Heart left ventricle (tissue), 16 donors: ENCODE data around the gene RDX. TPM values are rescaled to one million over a fixed set of nuclear protein-coding genes. Genes with fewer than 3 reads are reported as not detected.

Experiments
- ATAC-seq, 4 donors: fragments of 200-7000 bp; cut with Tn5 transposase; one replicate each; pipeline ENCODE4 v1.9.1; 2020 to 2022; ENCODE audit warnings: moderate library complexity in 4 of 4, mild to moderate bottlenecking in 3 of 4, moderate number of reproducible peaks in 1 of 4
- DNase-seq, 5 donors: peaks; one replicate each; pipeline ENCODE4 v3.0.0-alpha.2; 2020
- H3K27ac ChIP-seq, 12 donors: fragments of 200-600 bp; sonication (generic) in 4 of 12; one replicate each; pipeline versions ENCODE4 v1.5.0 to v1.8.0; 2016 to 2022; ENCODE audit warnings: mild to moderate bottlenecking in 2 of 12
- H3K27me3 ChIP-seq, 9 donors: fragments of 200-600 bp; sonication (generic) in 2 of 9; one replicate each; pipeline versions ENCODE4 v1.5.1 to v1.8.0; 2016 to 2022; ENCODE audit warnings: mild to moderate bottlenecking in 3 of 9
- H3K36me3 ChIP-seq, 9 donors: fragments of 200-600 bp; sonication (generic) in 2 of 9; one replicate each; pipeline versions ENCODE4 v1.5.0 to v1.8.0; 2018 to 2022; ENCODE audit warnings: mild to moderate bottlenecking in 2 of 9
- H3K4me1 ChIP-seq, 12 donors: fragments of 200-600 bp; sonication (generic) in 4 of 12; one replicate each; pipeline versions ENCODE4 v1.5.0 to v1.8.0; 2016 to 2022; ENCODE audit warnings: mild to moderate bottlenecking in 3 of 12
- H3K4me3 ChIP-seq, 12 donors: fragments of 200-600 bp; sonication (generic) in 4 of 12; one replicate each; pipeline versions ENCODE4 v1.5.0 to v1.8.0; 2017 to 2022; ENCODE audit warnings: mild to moderate bottlenecking in 9 of 12, moderate library complexity in 4 of 12
- H3K9me3 ChIP-seq, 12 donors: fragments of 200-600 bp; sonication (generic) in 4 of 12; one replicate each; pipeline versions ENCODE4 v1.5.0 to v1.8.0; 2016 to 2022; ENCODE audit warnings: mild to moderate bottlenecking in 1 of 12
- POLR2A ChIP-seq, 2 donors: fragments of 450-650 bp; IDR thresholded peaks; one replicate each; pipeline ENCODE4 v1.6.1; 2017; ENCODE audit warnings: antibody characterized with exemption in 2 of 2, mild to moderate bottlenecking in 2 of 2, moderate library complexity in 2 of 2
- WGBS, 4 donors: extraction: QIAGEN DNeasy Blood & Tissue Kit in 2 of 4; methylation state at CpG; one replicate each; pipeline versions ENCODE4 v1.1.5 to v1.1.7; 2013 to 2018; 5-methylcytosine and 5-hydroxymethylcytosine counted together
- intact Hi-C, 10 donors: fragments of 100-400 bp; cut with DNase I; formaldehyde crosslinking; loops; one replicate each; pipeline versions ENCODE4 v1.11.1 to v1.14.2; 2022
- polyA plus RNA-seq, 2 donors: library from polyadenylated mRNA; stranded (reverse); fragments of 200-250 nt; gene quantifications; one replicate each; pipeline ENCODE4 v1.2.3, GENCODE V29; 2013
- total RNA-seq, 9 donors: library from RNA; depleted of rRNA in 2 of 9; stranded (reverse); fragments of >200 nt in 2 of 9; fragmentation: NEBNext Ultra II Directional in 3 of 9; extraction: Animal tissue kit (Norgen Biotek cat#: 25700) in 3 of 9; gene quantifications; one replicate each; pipeline versions ENCODE4 v1.1.0 to v1.2.4, GENCODE V29; 2016 to 2023
- TF ChIP-seq, protein P1 (sequence below), 12 donors: fragments of 200-600 bp; sonication (generic) in 4 of 12; IDR thresholded peaks; one replicate each; pipeline versions ENCODE4 v1.5.0 to v1.8.0; 2018 to 2022; ENCODE audit warnings: antibody characterized with exemption in 12 of 12, mild to moderate bottlenecking in 5 of 12
- donor health status: ischemic (EF 13 %, LVEDD 7.1; RV severe dilation, severe dysfunction).
- donor health status: healthy with polysubstance abuse.
- donor health status: DM: no; HTN: yes; CAD: no.
- donor health status: DM: no; HTN: no; CAD: no.
- donor health status: ischemic (EF 25% LVEDD 6.9; RV normal size, moderate dysfunction).
- donor health status: ischemic (EF 25% LVEDD 5.7; RV mildly dilated, moderate dysfunction).
- donor health status: healthy.
- donor health status: DM: yes; HTN: yes; CAD: no.
- donor health status: ischemic (EF 35%, LVEDD 5.7; RV mildly dilated, moderate dysfunction).
- donor health status: nonischemic (EF 11% LVEDD 7.7; RV severe dilation, severe dysfunction).
- donor health status: DM: yes; HTN: yes; CAD: no.
- donor health status: PGD.
- donor health status: ischemic (EF 29% LVEDD 5.4; RV normal size, mild dysfunction).
- donor health status: nonischemic (EF 23%, LVEDD 6.1; RV moderate dilation, normal function).

RDX gene
- total and polyA plus RNA-seq, 11 donors: 33.5 to 148 (median 120) TPM

- Histone ChIP-seq H3K4me3 (no peak overlapping the region), H3K9me3 (no peaks in the 10 kb centered on the region), H3K36me3 (peaks cover 0 to 70% (median 59%) of the 10 kb centered on the region in 9 donors), H3K27me3 (no peaks in the 10 kb centered on the region), H3K4me1 (peaks cover 0 to 4% (median 0%) of the 10 kb centered on the region in 12 donors), H3K27ac (no peak overlapping the region)
- no peak for TF ChIP-seq POLR2A (IDR thresholded peaks at IDR 0.05)
- TF ChIP-seq, protein P1, sequence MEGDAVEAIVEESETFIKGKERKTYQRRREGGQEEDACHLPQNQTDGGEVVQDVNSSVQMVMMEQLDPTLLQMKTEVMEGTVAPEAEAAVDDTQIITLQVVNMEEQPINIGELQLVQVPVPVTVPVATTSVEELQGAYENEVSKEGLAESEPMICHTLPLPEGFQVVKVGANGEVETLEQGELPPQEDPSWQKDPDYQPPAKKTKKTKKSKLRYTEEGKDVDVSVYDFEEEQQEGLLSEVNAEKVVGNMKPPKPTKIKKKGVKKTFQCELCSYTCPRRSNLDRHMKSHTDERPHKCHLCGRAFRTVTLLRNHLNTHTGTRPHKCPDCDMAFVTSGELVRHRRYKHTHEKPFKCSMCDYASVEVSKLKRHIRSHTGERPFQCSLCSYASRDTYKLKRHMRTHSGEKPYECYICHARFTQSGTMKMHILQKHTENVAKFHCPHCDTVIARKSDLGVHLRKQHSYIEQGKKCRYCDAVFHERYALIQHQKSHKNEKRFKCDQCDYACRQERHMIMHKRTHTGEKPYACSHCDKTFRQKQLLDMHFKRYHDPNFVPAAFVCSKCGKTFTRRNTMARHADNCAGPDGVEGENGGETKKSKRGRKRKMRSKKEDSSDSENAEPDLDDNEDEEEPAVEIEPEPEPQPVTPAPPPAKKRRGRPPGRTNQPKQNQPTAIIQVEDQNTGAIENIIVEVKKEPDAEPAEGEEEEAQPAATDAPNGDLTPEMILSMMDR (IDR thresholded peaks at IDR 0.05): no peak
- DNase-seq (no peak), ATAC-seq (no peak)
- intact Hi-C loops: no loop called here
- WGBS, 4 donors: 49 to 51% (median 50%) methylated on average over 2 of the region's 2 CpGs
Measured at GRCh38 chr11:110160437-110160836, 136.0 kb downstream of the RDX start.

DNA sequence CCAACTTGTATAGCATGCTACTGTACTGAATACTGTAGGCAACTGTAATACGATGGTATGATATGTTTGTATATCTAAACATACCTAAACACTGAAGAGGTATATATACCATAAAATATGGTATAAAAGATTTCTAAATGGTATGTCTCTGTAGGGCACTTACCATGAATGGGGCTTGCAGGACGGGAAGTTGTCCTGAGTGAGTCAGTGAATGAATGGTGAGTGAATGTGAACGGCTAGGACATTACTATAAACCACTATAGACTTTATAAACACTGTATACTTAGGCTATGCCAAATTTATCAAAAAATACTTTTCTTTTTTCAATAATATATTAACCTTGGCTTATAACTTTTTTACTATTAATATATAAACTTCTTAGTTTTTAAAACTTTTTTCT is 136.4 kb downstream of the RDX start:
- 87 to 93% (median 90%) methylated on average over 3 of the region's 3 CpGs for WGBS, 4 donors
- Histone ChIP-seq H3K27ac (no peak overlapping the region), H3K36me3 (peaks cover 0 to 66% (median 55%) of the 10 kb centered on the region in 9 donors), H3K9me3 (no peaks in the 10 kb centered on the region), H3K4me1 (peaks cover 0 to 5% (median 0%) of the 10 kb centered on the region in 12 donors), H3K4me3 (no peak overlapping the region), H3K27me3 (no peaks in the 10 kb centered on the region)
- intact Hi-C loops: no loop called here
- ATAC-seq: no peak
- no peak for DNase-seq
- TF ChIP-seq POLR2A (IDR thresholded peaks at IDR 0.05): no peak
- TF ChIP-seq, protein P1 (IDR thresholded peaks at IDR 0.05): no peak

DNA sequence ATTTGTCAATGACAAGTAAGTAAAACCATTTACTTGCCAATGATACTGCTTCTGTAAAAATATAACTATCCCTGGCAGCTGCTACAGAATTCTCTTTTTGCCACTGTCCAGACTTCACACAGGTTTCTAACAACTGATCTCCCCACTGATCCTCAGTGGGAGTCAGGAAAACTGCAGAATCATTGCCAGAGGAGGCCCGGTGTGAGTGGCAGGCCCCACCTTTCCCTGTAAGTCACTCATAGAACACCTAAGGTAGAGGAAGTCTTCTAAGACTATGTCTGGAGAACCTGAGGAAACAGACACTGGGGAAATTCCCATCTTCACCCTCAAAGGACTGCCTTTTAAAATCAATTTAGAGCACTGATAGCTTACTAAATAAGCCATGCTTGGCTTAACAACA is 136.9 kb downstream of the RDX start:
- DNase-seq (no peak), ATAC-seq (no peak)
- intact Hi-C loops: no loop called here
- no peaks in the 10 kb centered on the region for H3K27me3 ChIP-seq
- no peak overlapping the region for H3K27ac ChIP-seq
- H3K9me3 ChIP-seq: no peaks in the 10 kb centered on the region
- 60 to 93% (median 85%) methylated on average over 1 of the region's 1 CpG for WGBS, 4 donors
- peaks cover 0 to 61% (median 49%) of the 10 kb centered on the region in 9 donors for H3K36me3 ChIP-seq
- peaks cover 0 to 5% (median 0%) of the 10 kb centered on the region in 12 donors for H3K4me1 ChIP-seq
- TF ChIP-seq POLR2A (IDR thresholded peaks at IDR 0.05): no peak
- TF ChIP-seq, protein P1 (IDR thresholded peaks at IDR 0.05): no peak
- H3K4me3 ChIP-seq: no peak overlapping the region

- 76 to 85% (median 83%) methylated on average over 9 of the region's 9 CpGs for WGBS, 4 donors
- Histone ChIP-seq H3K4me1 (peaks cover 0 to 5% (median 0%) of the 10 kb centered on the region in 12 donors), H3K4me3 (no peak overlapping the region), H3K9me3 (no peaks in the 10 kb centered on the region), H3K36me3 (peaks cover 0 to 53% (median 44%) of the 10 kb centered on the region in 9 donors), H3K27ac (no peak overlapping the region), H3K27me3 (no peaks in the 10 kb centered on the region)
- ATAC-seq (peak in 2 of 4 donors; percentile 49 to 51), DNase-seq (no peak)
- TF ChIP-seq POLR2A (IDR thresholded peaks at IDR 0.05): no peak
- TF ChIP-seq, protein P1 (IDR thresholded peaks at IDR 0.05): no peak
- intact Hi-C loops: no loop called here
Measured at GRCh38 chr11:110158317-110159200, 137.9 kb downstream of the RDX start.
